ENCODE results near the gene FEM1C. TPM values are rescaled to one million over a fixed set of nuclear protein-coding genes. Genes with fewer than 3 reads are reported as not detected.

FEM1C gene
- polyA plus RNA-seq, 1 donor from 2014 or later = 16.4 TPM

- H3K9me3 ChIP-seq (ENCODE audit: low read length) = no peaks in the 10 kb centered on the region
- no peak overlapping the region for H3K9ac ChIP-seq (ENCODE audit: low read length)
- no peaks in the 10 kb centered on the region for H3F3A ChIP-seq (ENCODE audit: insufficient read depth, low read length, poor library complexity, severe bottlenecking)
- H3K36me3 ChIP-seq (ENCODE audit: insufficient read depth, low read length) = no peaks in the 10 kb centered on the region
- H3K79me2 ChIP-seq (replicated peaks; ENCODE audit: insufficient read depth, low read length) = no peaks in the 10 kb centered on the region
- H3K9me2 ChIP-seq (ENCODE audit: insufficient read depth, low read length) = no peaks in the 10 kb centered on the region
- H2AFZ ChIP-seq (ENCODE audit: low read depth, low read length) = no peak overlapping the region
- H3K4me2 ChIP-seq (ENCODE audit: low read length) = no peak overlapping the region
- H3K4me3 ChIP-seq (ENCODE audit: low read length) = no peak overlapping the region
- no peaks in the 10 kb centered on the region for H3K27me3 ChIP-seq (ENCODE audit: insufficient read depth, low read depth, low read length)
- TF ChIP-seq RAD21 (conservative IDR thresholded peaks at IDR 0.05) (no peak), CTCF (IDR thresholded peaks at IDR 0.05; ENCODE audit: poor library complexity, severe bottlenecking) (no peak), POLR2AphosphoS5 (IDR thresholded peaks at IDR 0.05) (no peak), REST (IDR thresholded peaks at IDR 0.05; ENCODE audit: borderline replicate concordance) (no peak), TAF1 (IDR thresholded peaks at IDR 0.05; ENCODE audit: low read depth) (no peak), MXI1 (conservative IDR thresholded peaks at IDR 0.05; ENCODE audit: poor library complexity, severe bottlenecking) (no peak), SMC3 (conservative IDR thresholded peaks at IDR 0.05; ENCODE audit: poor library complexity) (no peak), EP300 (conservative IDR thresholded peaks at IDR 0.05; ENCODE audit: poor library complexity, severe bottlenecking) (no peak), EZH2 (IDR thresholded peaks at IDR 0.05; ENCODE audit: borderline replicate concordance, insufficient read depth, low read length, poor library complexity, severe bottlenecking) (no peak)
- no peak overlapping the region for H3K27ac ChIP-seq (ENCODE audit: low read length)
- H4K20me1 ChIP-seq (ENCODE audit: insufficient read depth) = no peaks in the 10 kb centered on the region
Observed at GRCh38 chr5:115503420-115503819, 41.2 kb downstream of the FEM1C start.

GRCh38 chr5:115501464-115502210 is 42.9 kb downstream of the FEM1C start:
- Histone ChIP-seq H3F3A (ENCODE audit: insufficient read depth, low read length, poor library complexity, severe bottlenecking) (no peaks in the 10 kb centered on the region), H3K27ac (ENCODE audit: low read length) (no peak overlapping the region), H3K79me2 (replicated peaks; ENCODE audit: insufficient read depth, low read length) (no peaks in the 10 kb centered on the region), H3K4me3 (ENCODE audit: low read length) (no peak overlapping the region), H3K9ac (ENCODE audit: low read length) (no peak overlapping the region), H3K4me2 (ENCODE audit: low read length) (no peak overlapping the region), H3K27me3 (ENCODE audit: insufficient read depth, low read depth, low read length) (no peaks in the 10 kb centered on the region), H3K36me3 (ENCODE audit: insufficient read depth, low read length) (no peaks in the 10 kb centered on the region), H2AFZ (ENCODE audit: low read depth, low read length) (no peak overlapping the region), H3K9me3 (ENCODE audit: low read length) (no peaks in the 10 kb centered on the region), H4K20me1 (ENCODE audit: insufficient read depth) (no peaks in the 10 kb centered on the region), H3K9me2 (ENCODE audit: insufficient read depth, low read length) (no peaks in the 10 kb centered on the region)
- TF ChIP-seq REST (IDR thresholded peaks at IDR 0.05; ENCODE audit: borderline replicate concordance) (no peak), SMC3 (conservative IDR thresholded peaks at IDR 0.05; ENCODE audit: poor library complexity) (no peak), TAF1 (IDR thresholded peaks at IDR 0.05; ENCODE audit: low read depth) (no peak), EP300 (conservative IDR thresholded peaks at IDR 0.05; ENCODE audit: poor library complexity, severe bottlenecking) (no peak), CTCF (IDR thresholded peaks at IDR 0.05; ENCODE audit: poor library complexity, severe bottlenecking) (no peak), POLR2AphosphoS5 (IDR thresholded peaks at IDR 0.05) (no peak), EZH2 (IDR thresholded peaks at IDR 0.05; ENCODE audit: borderline replicate concordance, insufficient read depth, low read length, poor library complexity, severe bottlenecking) (no peak), MXI1 (conservative IDR thresholded peaks at IDR 0.05; ENCODE audit: poor library complexity, severe bottlenecking) (no peak), RAD21 (conservative IDR thresholded peaks at IDR 0.05) (no peak)

Data from neural cell (in vitro differentiated cells).